Natural killer cell (primary cell): Measurements from ENCODE around the gene SEC14L5. TPM values are rescaled to one million over a fixed set of nuclear protein-coding genes. Genes with fewer than 3 reads are reported as not detected.

Experiments
- ATAC-seq, 3 donors: fragments of 150-1000 bp in 2 of 3; fragments of 200-7000 bp in 1 of 3; cut with Tn5 transposase; 1 replicate in 1 of 3; 2 replicates in 2 of 3; pipeline ENCODE4 v1.10.0; 2021; ENCODE audit warnings: mild to moderate bottlenecking in 2 of 3, moderate library complexity in 2 of 3
- DNase-seq, 2 donors: peaks; one replicate each; pipeline versions ENCODE4 v3.0.0 to v3.0.0-alpha.2; 2013 to 2021; ENCODE audit warnings: mixed read lengths in 1 of 2
- H3K27ac ChIP-seq: one replicate; pipeline ENCODE4 v1.5.1; 2013; ENCODE audit warnings: mild to moderate bottlenecking, low read length
- H3K27me3 ChIP-seq: one replicate; pipeline ENCODE4 v1.6.1; 2013; ENCODE audit warnings: low read length; ENCODE audit not compliant: control insufficient read depth, insufficient read depth
- H3K36me3 ChIP-seq: one replicate; pipeline ENCODE4 v1.6.1; 2013; ENCODE audit warnings: low read length; ENCODE audit not compliant: control insufficient read depth, insufficient read depth
- H3K4me1 ChIP-seq: one replicate; pipeline ENCODE4 v1.6.1; 2013; ENCODE audit warnings: low read length; ENCODE audit not compliant: control insufficient read depth, insufficient read depth
- H3K4me3 ChIP-seq: one replicate; pipeline ENCODE4 v1.5.1; 2013; ENCODE audit warnings: low read length
- H3K9me3 ChIP-seq: one replicate; pipeline ENCODE4 v1.6.1; 2013; ENCODE audit warnings: low read length; ENCODE audit not compliant: control insufficient read depth, insufficient read depth
- H3K27ac Mint-ChIP-seq, 2 donors: one replicate each; pipeline ENCODE4 v1.8.0; 2022; ENCODE audit warnings: mild to moderate bottlenecking in 2 of 2, mixed read lengths in 2 of 2, moderate library complexity in 1 of 2
- H3K27me3 Mint-ChIP-seq, 2 donors: one replicate each; pipeline ENCODE4 v1.8.0; 2022; ENCODE audit warnings: low read depth in 2 of 2, mixed read lengths in 2 of 2
- H3K36me3 Mint-ChIP-seq: one replicate; pipeline ENCODE4 v1.8.0; 2022; ENCODE audit warnings: mixed read lengths
- H3K4me1 Mint-ChIP-seq, 2 donors: one replicate each; pipeline ENCODE4 v1.8.0; 2022; ENCODE audit warnings: mixed read lengths in 2 of 2
- H3K4me3 Mint-ChIP-seq: one replicate; pipeline ENCODE4 v1.8.0; 2022; ENCODE audit warnings: mild to moderate bottlenecking, moderate library complexity, mixed read lengths
- H3K9me3 Mint-ChIP-seq, 2 donors: one replicate each; pipeline ENCODE4 v1.8.0; 2022; ENCODE audit warnings: mixed read lengths in 2 of 2
- WGBS: methylation state at CpG from one replicate; pipeline ENCODE4 v1.1.7; 2013; ENCODE audit warnings: missing lambda C conversion rate; ENCODE audit not compliant: insufficient coverage; 5-methylcytosine and 5-hydroxymethylcytosine counted together
- intact Hi-C: fragments of 100-400 bp; cut with micrococcal nuclease; formaldehyde crosslinking; loops from one replicate; pipeline ENCODE4 v1.14.2; 2022
- total RNA-seq, 4 donors: library from RNA; stranded (reverse); fragments of 120-200 nt in 1 of 4; gene quantifications; one replicate each; pipeline versions ENCODE4 v1.2.3 to v1.2.4, GENCODE V29; 2013 to 2022
- TF ChIP-seq, protein P1 (sequence below): fragments of 200-600 bp; IDR thresholded peaks from one replicate; pipeline ENCODE4 v1.8.0; 2022; ENCODE audit warnings: antibody characterized with exemption

SEC14L5 gene
- total RNA-seq, 3 donors from 2014 or later (not counting 1 experiment from before 2014, with no cell fraction given), result 0.27 to 1.1 (median 0.93) TPM

DNA sequence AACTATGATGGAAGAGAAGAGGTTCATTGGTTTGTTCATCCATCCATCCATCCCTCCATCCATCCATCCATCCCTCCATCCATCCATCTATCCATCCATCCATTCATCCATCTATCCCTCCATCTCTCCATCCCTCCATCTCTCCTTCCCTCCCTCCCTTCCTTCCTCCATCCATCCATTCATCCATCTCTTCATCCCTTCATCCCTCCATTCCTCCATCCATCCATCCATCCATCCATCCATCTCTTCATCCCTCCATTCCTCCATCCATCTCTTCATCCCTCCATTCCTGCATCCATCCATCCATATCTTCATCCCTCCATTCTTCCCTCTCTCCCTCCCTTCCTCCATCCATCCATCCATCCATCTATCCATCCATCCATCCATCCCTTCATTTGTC is 11.2 kb upstream of the SEC14L5 start:
- intact Hi-C loops, result no loop called here
- no peaks in the 10 kb centered on the region for H3K36me3 ChIP-seq
- Mint-ChIP-seq H3K4me1 (peaks cover 0 to 4% of the 10 kb centered on the region in 2 donors), H3K36me3 (no peaks in the 10 kb centered on the region), H3K27ac (no peak overlapping the region), H3K9me3 (no peaks in the 10 kb centered on the region), H3K4me3 (no peak overlapping the region), H3K27me3 (peaks cover 0 to 16% of the 10 kb centered on the region in 2 donors)
- ATAC-seq (no peak), DNase-seq (no peak)
- TF ChIP-seq, protein P1, sequence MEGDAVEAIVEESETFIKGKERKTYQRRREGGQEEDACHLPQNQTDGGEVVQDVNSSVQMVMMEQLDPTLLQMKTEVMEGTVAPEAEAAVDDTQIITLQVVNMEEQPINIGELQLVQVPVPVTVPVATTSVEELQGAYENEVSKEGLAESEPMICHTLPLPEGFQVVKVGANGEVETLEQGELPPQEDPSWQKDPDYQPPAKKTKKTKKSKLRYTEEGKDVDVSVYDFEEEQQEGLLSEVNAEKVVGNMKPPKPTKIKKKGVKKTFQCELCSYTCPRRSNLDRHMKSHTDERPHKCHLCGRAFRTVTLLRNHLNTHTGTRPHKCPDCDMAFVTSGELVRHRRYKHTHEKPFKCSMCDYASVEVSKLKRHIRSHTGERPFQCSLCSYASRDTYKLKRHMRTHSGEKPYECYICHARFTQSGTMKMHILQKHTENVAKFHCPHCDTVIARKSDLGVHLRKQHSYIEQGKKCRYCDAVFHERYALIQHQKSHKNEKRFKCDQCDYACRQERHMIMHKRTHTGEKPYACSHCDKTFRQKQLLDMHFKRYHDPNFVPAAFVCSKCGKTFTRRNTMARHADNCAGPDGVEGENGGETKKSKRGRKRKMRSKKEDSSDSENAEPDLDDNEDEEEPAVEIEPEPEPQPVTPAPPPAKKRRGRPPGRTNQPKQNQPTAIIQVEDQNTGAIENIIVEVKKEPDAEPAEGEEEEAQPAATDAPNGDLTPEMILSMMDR, result no peak
- no peaks in the 10 kb centered on the region for H3K27me3 ChIP-seq
- H3K4me3 ChIP-seq, result no peak overlapping the region
- no peaks in the 10 kb centered on the region for H3K9me3 ChIP-seq
- no peaks in the 10 kb centered on the region for H3K4me1 ChIP-seq
- no peak overlapping the region for H3K27ac ChIP-seq

DNA sequence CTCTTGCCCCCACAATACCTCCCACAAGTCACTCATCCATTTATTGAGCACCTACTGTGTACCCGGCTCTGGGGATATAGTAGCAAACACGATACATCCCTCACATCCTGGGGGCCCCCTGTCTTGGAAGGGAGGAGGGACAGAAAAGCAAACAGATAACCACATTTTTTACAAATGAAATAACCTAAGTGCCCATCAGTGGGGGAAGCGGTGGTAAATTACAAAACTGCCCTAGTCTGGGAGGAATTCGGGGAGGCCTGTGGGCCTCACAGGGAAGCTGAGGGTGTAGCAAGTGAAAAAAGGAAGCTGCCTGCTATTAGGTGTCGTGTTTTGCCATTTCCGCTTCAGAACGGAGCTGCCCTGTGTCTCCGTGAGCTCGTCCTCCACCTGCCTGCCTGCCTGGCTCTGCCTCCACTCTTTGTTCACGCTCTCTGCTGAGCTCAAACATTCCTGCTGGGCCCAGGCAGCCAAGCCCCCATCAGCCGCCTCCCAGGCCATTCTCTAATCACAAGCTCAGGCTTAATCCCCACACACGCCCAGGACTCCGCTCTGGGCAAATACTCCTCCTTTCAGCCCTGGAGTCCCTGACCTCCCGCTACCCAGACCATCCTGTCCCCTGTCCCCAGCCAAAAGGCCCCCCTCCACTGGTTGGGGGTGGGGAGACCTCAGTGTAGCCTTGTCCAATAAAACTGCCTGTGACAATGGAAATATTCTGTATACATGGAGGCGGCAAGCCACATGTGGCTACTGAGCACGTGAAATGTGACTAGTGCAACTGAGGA is 10.2 kb upstream of the SEC14L5 start:
- Mint-ChIP-seq H3K27me3 (peaks cover 0 to 19% of the 10 kb centered on the region in 2 donors), H3K27ac (no peak overlapping the region), H3K4me3 (no peak overlapping the region), H3K4me1 (peaks cover 0 to 4% of the 10 kb centered on the region in 2 donors), H3K9me3 (no peaks in the 10 kb centered on the region), H3K36me3 (no peaks in the 10 kb centered on the region)
- Histone ChIP-seq H3K36me3 (no peaks in the 10 kb centered on the region), H3K27me3 (no peaks in the 10 kb centered on the region), H3K27ac (no peak overlapping the region), H3K4me1 (no peaks in the 10 kb centered on the region), H3K9me3 (no peaks in the 10 kb centered on the region), H3K4me3 (no peak overlapping the region)
- TF ChIP-seq, protein P1, result no peak
- intact Hi-C loops, result no loop called here
- DNase-seq (no peak), ATAC-seq (no peak)
- 55% methylated on average over 13 of the region's 16 CpGs for WGBS

DNA sequence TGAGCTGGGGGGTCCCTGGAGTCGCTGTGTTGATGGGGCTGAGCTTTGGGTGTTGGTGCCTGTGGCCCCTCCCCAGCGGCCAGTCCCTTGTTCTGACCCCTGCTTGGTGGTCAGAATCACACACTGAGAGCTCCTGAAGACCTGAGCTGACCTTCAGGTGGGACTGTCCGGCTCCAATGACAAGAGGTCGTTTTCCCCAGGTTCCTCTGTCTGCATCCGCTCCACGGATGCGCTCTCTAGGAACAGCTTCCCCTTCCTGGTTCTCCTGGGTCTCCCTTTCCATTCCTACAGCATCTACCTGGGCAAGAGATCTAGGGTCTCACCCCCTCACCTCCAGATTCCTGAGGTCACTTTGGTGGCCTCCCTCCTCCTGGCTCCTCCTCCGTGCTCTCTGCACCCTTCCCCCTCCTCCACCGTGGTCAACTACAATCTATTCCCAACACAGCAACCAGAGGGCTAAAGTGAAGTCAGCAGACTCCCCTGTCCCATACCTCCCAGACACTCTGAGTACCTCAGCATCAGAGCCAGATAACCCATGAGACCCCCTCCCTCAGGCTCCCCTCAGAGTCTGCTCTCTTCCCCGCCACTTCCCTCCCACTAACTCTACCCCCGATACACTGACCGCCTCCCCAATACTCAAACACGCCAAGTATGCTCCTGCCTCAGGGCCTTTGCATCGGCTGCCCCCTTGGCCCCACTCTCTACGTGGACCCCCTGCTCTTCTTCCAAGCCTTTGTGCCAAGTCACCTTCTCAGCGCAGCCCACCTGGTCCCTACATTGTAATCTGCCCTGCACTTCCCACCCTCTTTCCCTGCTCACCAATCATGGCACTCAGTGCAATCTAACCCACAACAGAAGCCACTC is 9.0 kb upstream of the SEC14L5 start:
- Histone ChIP-seq H3K9me3 (no peaks in the 10 kb centered on the region), H3K27me3 (no peaks in the 10 kb centered on the region), H3K4me3 (no peak overlapping the region), H3K4me1 (no peaks in the 10 kb centered on the region), H3K27ac (no peak overlapping the region), H3K36me3 (no peaks in the 10 kb centered on the region)
- H3K9me3 Mint-ChIP-seq, result no peaks in the 10 kb centered on the region
- peaks cover 0 to 19% of the 10 kb centered on the region in 2 donors for H3K27me3 Mint-ChIP-seq
- TF ChIP-seq, protein P1, result no peak
- ATAC-seq (no peak), DNase-seq (no peak)
- no peak overlapping the region for H3K27ac Mint-ChIP-seq
- intact Hi-C loops, result no loop called here
- H3K36me3 Mint-ChIP-seq, result no peaks in the 10 kb centered on the region
- 83% methylated on average over 16 of the region's 16 CpGs for WGBS
- H3K4me1 Mint-ChIP-seq, result peaks cover 0 to 4% of the 10 kb centered on the region in 2 donors
- no peak overlapping the region for H3K4me3 Mint-ChIP-seq
